GM18499 (cell line): Measurements from ENCODE around the gene GNA12.
A peak's percentile ranks its signal among the peaks of the same experiment; 100 is the strongest.

Source experiments
- ATAC-seq: cut with Tn5 transposase; IDR thresholded peaks from one replicate; pipeline ENCODE4 v1.9.1; 2021; ENCODE audit warnings: moderate number of reproducible peaks; ENCODE audit not compliant: insufficient read depth, unreplicated experiment

Gene GNA12

GRCh38 chr7:2844153-2845033 lies at the start of gene GNA12:
Gene GNA12 (minus strand): TSS chr7:2844308. CDS start chr7:2844161, 147 bp downstream.
- ATAC-seq = peak; percentile 97

- ATAC-seq = no peak
These were observed 49.3 kb upstream of the GNA12 start for GRCh38 chr7:2893411-2893861.

GRCh38 chr7:2892549-2892948 lies 48.4 kb upstream of the GNA12 start:
- ATAC-seq = no peak

GRCh38 chr7:2887816-2888215 lies 43.7 kb upstream of the GNA12 start:
- ATAC-seq = no peak

GRCh38 chr7:2886900-2887299 lies 42.8 kb upstream of the GNA12 start:
- no peak for ATAC-seq

GRCh38 chr7:2886391-2886790 lies 42.3 kb upstream of the GNA12 start:
- no peak for ATAC-seq

- no peak for ATAC-seq
These were observed 40.1 kb upstream of the GNA12 start for GRCh38 chr7:2884161-2884560.

GRCh38 chr7:2883101-2883500 lies 39.0 kb upstream of the GNA12 start:
- no peak for ATAC-seq

- no peak for ATAC-seq
These were observed 38.0 kb upstream of the GNA12 start for GRCh38 chr7:2882111-2882510.

- ATAC-seq = no peak
These were observed 36.9 kb upstream of the GNA12 start for GRCh38 chr7:2880874-2881533.

GRCh38 chr7:2880051-2880450 lies 35.9 kb upstream of the GNA12 start:
- no peak for ATAC-seq

- ATAC-seq = no peak
These were observed 35.2 kb upstream of the GNA12 start for GRCh38 chr7:2879354-2879753.

GRCh38 chr7:2878306-2878705 lies 34.2 kb upstream of the GNA12 start:
- ATAC-seq = no peak

- no peak for ATAC-seq
These were observed 32.1 kb upstream of the GNA12 start for GRCh38 chr7:2876031-2876731.

- ATAC-seq = no peak
These were observed 29.8 kb upstream of the GNA12 start for GRCh38 chr7:2873686-2874551.

- ATAC-seq = no peak
These were observed 29.0 kb upstream of the GNA12 start for GRCh38 chr7:2873146-2873545.

- no peak for ATAC-seq
These were observed 28.3 kb upstream of the GNA12 start for GRCh38 chr7:2872296-2872874.

GRCh38 chr7:2870471-2870931 lies 26.4 kb upstream of the GNA12 start:
- no peak for ATAC-seq

- ATAC-seq = no peak
These were observed 25.9 kb upstream of the GNA12 start for GRCh38 chr7:2869981-2870380.

- no peak for ATAC-seq
These were observed 22.5 kb upstream of the GNA12 start for GRCh38 chr7:2866601-2867000.
